ENCODE measurements around the gene ADGRG3. TPM values are rescaled to one million over a fixed set of nuclear protein-coding genes. Genes with fewer than 3 reads are reported as not detected.

ADGRG3 gene
- total and polyA plus RNA-seq, 9 of the 15 experiments (the other 6 are each of a cell fraction or from before 2014, with no cell fraction given), result 0.09 to 0.52 (median 0.14) TPM; not detected in 3

DNA sequence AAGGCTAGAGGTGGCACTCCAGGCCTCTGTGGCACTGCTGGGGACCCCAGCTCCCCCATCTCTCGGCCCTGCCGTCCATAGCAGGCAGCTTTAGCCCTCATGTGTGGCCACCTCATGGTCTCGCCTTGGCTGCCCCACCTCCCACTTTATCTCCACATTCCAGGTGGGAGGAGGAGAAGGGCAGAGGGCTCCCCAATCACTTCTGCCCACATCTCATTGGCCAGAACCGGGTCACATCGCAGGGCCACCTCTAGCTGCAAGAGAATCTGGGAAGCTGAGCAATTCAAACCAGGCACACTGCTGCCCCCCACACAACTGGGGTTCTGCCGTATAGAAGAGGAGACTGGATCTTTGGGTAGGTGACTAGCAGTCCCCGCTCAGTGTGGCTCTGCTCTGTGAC is 28.1 kb downstream of the ADGRG3 start (continued):
- TF ChIP-seq POLR3A (IDR thresholded peaks at IDR 0.05; ENCODE audit: borderline replicate concordance, extremely low read depth, insufficient read depth, insufficient read length) (no peak), BACH1 (tag; IDR thresholded peaks at IDR 0.05) (no peak), TCF3 (CRISPR knock-in tag; IDR thresholded peaks at IDR 0.05) (peak; percentile 43), TAF1 (IDR thresholded peaks at IDR 0.05; ENCODE audit: control insufficient read depth, extremely low read depth, insufficient read depth, low read length, severe bottlenecking) (no peak), KLF16 (IDR thresholded peaks at IDR 0.05) (no peak), FOXA3 (CRISPR knock-in tag; conservative IDR thresholded peaks at IDR 0.05 in 1 of 2, IDR thresholded peaks at IDR 0.05 in 1 of 2) (no peak), CBX5 (IDR thresholded peaks at IDR 0.05; ENCODE audit: borderline replicate concordance, low read depth) (no peak), FUS (optimal IDR thresholded peaks at IDR 0.05; ENCODE audit: low read depth, low read length) (no peak), RBM22 (IDR thresholded peaks at IDR 0.05; ENCODE audit: low read depth, low read length, poor library complexity, severe bottlenecking) (no peak), RCOR1 (IDR thresholded peaks at IDR 0.05; ENCODE audit: borderline replicate concordance in 1 of 2, low read depth in 2 of 2, low read length in 2 of 2) (peak in 1 of 2 experiments; percentile 58; a peak in 1 of 4 replicates), CREB1 (IDR thresholded peaks at IDR 0.05) (no peak), CREB1 (CRISPR knock-in tag; IDR thresholded peaks at IDR 0.05) (no peak), ZNF175 (CRISPR knock-in tag; IDR thresholded peaks at IDR 0.05; ENCODE audit: low read depth) (no peak), IFI16 (CRISPR knock-in tag; IDR thresholded peaks at IDR 0.05) (no peak), TRIM24 (IDR thresholded peaks at IDR 0.05) (peak in 1 of 2 experiments; percentile 66; a peak in 1 of 4 replicates)
- TF ChIP-seq, protein P1, sequence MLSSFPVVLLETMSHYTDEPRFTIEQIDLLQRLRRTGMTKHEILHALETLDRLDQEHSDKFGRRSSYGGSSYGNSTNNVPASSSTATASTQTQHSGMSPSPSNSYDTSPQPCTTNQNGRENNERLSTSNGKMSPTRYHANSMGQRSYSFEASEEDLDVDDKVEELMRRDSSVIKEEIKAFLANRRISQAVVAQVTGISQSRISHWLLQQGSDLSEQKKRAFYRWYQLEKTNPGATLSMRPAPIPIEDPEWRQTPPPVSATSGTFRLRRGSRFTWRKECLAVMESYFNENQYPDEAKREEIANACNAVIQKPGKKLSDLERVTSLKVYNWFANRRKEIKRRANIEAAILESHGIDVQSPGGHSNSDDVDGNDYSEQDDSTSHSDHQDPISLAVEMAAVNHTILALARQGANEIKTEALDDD (IDR thresholded peaks at IDR 0.05), result no peak
- TF ChIP-seq, protein P2, sequence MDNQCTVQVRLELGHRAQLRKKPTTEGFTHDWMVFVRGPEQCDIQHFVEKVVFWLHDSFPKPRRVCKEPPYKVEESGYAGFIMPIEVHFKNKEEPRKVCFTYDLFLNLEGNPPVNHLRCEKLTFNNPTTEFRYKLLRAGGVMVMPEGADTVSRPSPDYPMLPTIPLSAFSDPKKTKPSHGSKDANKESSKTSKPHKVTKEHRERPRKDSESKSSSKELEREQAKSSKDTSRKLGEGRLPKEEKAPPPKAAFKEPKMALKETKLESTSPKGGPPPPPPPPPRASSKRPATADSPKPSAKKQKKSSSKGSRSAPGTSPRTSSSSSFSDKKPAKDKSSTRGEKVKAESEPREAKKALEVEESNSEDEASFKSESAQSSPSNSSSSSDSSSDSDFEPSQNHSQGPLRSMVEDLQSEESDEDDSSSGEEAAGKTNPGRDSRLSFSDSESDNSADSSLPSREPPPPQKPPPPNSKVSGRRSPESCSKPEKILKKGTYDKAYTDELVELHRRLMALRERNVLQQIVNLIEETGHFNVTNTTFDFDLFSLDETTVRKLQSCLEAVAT (IDR thresholded peaks at IDR 0.05), result no peak
- TF ChIP-seq, protein P3, sequence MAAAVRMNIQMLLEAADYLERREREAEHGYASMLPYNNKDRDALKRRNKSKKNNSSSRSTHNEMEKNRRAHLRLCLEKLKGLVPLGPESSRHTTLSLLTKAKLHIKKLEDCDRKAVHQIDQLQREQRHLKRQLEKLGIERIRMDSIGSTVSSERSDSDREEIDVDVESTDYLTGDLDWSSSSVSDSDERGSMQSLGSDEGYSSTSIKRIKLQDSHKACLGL (CRISPR knock-in tag; IDR thresholded peaks at IDR 0.05; ENCODE audit: borderline replicate concordance, poor library complexity, severe bottlenecking), result no peak
